Endothelial cell of umbilical vein (primary cell): Measurements from ENCODE around the gene BCL2. TPM values are rescaled to one million over a fixed set of nuclear protein-coding genes. Genes with fewer than 3 reads are reported as not detected.

Experiments used
- BruUV-seq: library from RNA; stranded (reverse); fragments of 400-500 nt; replicated peaks from 2 replicates; lab custom pipeline; 2021; lab: Mats Ljungman, UMichigan
- CTCF ChIA-PET: fragments of 300-600, 350-600 bp; sonication (Branson Sonifier 250); formaldehyde crosslinking; loops from one replicate; lab custom pipeline; 2021; ENCODE audit warnings: antibody characterized with exemption, inconsistent platforms; lab: Charles Lee
- POLR2A ChIA-PET: fragments of 300-600, 350-600 bp; sonication (Branson Sonifier 250); formaldehyde crosslinking; loops from one replicate; lab custom pipeline; 2021; ENCODE audit warnings: antibody characterized with exemption, inconsistent platforms; lab: Charles Lee
- DNase-seq: peaks from one replicate; pipeline ENCODE4 v3.0.0-alpha.2; 2011; ENCODE audit warnings: low read depth, low spot score
- FAIRE-seq: peaks from 2 replicates; lab custom pipeline; 2011; peaks lifted over from hg19 to GRCh38; lab: Jason Lieb, UNC
- H2AFZ ChIP-seq: 2 replicates; pipeline ENCODE4 v1.6.0; 2012; ENCODE audit warnings: low read depth, low read length, control low read depth, inconsistent platforms
- H3K27ac ChIP-seq: 2 replicates; pipeline ENCODE4 v1.5.1; 2011; ENCODE audit warnings: low read depth, mild to moderate bottlenecking, control low read depth, low read length, moderate library complexity; ENCODE audit not compliant: insufficient read depth
- H3K27me3 ChIP-seq, 2 experiments: 2 replicates each; pipeline versions ENCODE4 v1.6.0 to v1.6.1; 2011; ENCODE audit warnings: low read length in 2 of 2, mixed read lengths in 1 of 2; ENCODE audit not compliant: control insufficient read depth in 2 of 2, insufficient read depth in 2 of 2
- H3K36me3 ChIP-seq, 2 experiments: 2 replicates in 1 of 2; 3 replicates in 1 of 2; pipeline ENCODE4 v1.5.1; 2011; ENCODE audit warnings: low read length in 2 of 2, mild to moderate bottlenecking in 1 of 2, moderate library complexity in 1 of 2; ENCODE audit not compliant: control insufficient read depth in 2 of 2, insufficient read depth in 2 of 2; ENCODE audit errors: extremely low read depth in 1 of 2
- H3K4me1 ChIP-seq: 3 replicates; pipeline ENCODE4 v1.5.1; 2011; ENCODE audit warnings: mild to moderate bottlenecking, low read length; ENCODE audit not compliant: control insufficient read depth, insufficient read depth; ENCODE audit errors: extremely low read depth
- H3K4me2 ChIP-seq: 2 replicates; pipeline ENCODE4 v1.6.1; 2011; ENCODE audit warnings: low read length, control low read depth, mixed read lengths; ENCODE audit not compliant: insufficient read depth
- H3K4me3 ChIP-seq, 3 experiments: fragments of 200-600 bp in 1 of 3; sonication (generic), shearing (Covaris generic) in 1 of 3; replicated peaks in 1 of 3; 2 replicates each; pipeline ENCODE4 v1.5.1; 2011 to 2016; ENCODE audit warnings: control low read depth in 3 of 3, low read length in 3 of 3, mild to moderate bottlenecking in 2 of 3, inconsistent platforms in 1 of 3, low read depth in 1 of 3, moderate library complexity in 1 of 3; ENCODE audit not compliant: insufficient read depth in 1 of 3
- H3K79me2 ChIP-seq: 2 replicates; pipeline ENCODE4 v1.6.0; 2012; ENCODE audit warnings: low read length, inconsistent platforms; ENCODE audit not compliant: control insufficient read depth, insufficient read depth
- H3K9ac ChIP-seq: replicated peaks from 2 replicates; pipeline ENCODE3; 2011; ENCODE audit warnings: low read length, control low read depth; ENCODE audit not compliant: insufficient read depth; ENCODE audit errors: extremely low read depth
- H3K9me1 ChIP-seq: replicated peaks from 3 replicates; pipeline ENCODE4 v1.6.0; 2011; ENCODE audit warnings: mild to moderate bottlenecking, low read length; ENCODE audit not compliant: control insufficient read depth, insufficient read depth; ENCODE audit errors: extremely low read depth
- H3K9me3 ChIP-seq: replicated peaks from 2 replicates; pipeline ENCODE4 v1.5.1; 2012; ENCODE audit warnings: low read length, inconsistent platforms; ENCODE audit not compliant: control insufficient read depth, insufficient read depth
- H4K20me1 ChIP-seq: replicated peaks from 2 replicates; pipeline ENCODE3; 2011; ENCODE audit warnings: mild to moderate bottlenecking, low read length; ENCODE audit not compliant: control insufficient read depth, insufficient read depth; ENCODE audit errors: extremely low read depth
- EZH2 ChIP-seq: IDR thresholded peaks from 2 replicates; pipeline ENCODE4 v1.6.1; 2012; ENCODE audit warnings: borderline replicate concordance, low read depth, mild to moderate bottlenecking, moderate library complexity, low read length, inconsistent platforms; ENCODE audit not compliant: severe bottlenecking
- FOS ChIP-seq: IDR thresholded peaks from 2 replicates; pipeline ENCODE4 v1.6.1; 2011; ENCODE audit warnings: mild to moderate bottlenecking, low read length, moderate library complexity, borderline replicate concordance; ENCODE audit not compliant: insufficient read depth
- GATA2 ChIP-seq: IDR thresholded peaks from 2 replicates; pipeline ENCODE4 v1.7.0; 2011; ENCODE audit warnings: low read depth, mild to moderate bottlenecking, moderate library complexity, mixed read lengths, low read length; ENCODE audit not compliant: insufficient read length, insufficient read depth
- JUN ChIP-seq: IDR thresholded peaks from 2 replicates; pipeline ENCODE4 v1.6.1; 2011; ENCODE audit warnings: borderline replicate concordance, low read depth; ENCODE audit not compliant: insufficient read length, insufficient read depth
- MYC ChIP-seq: IDR thresholded peaks from one replicate; pipeline ENCODE4 v1.6.1; 2011; ENCODE audit warnings: mild to moderate bottlenecking, low read depth, low read length
- POLR2A ChIP-seq: IDR thresholded peaks from 2 replicates; pipeline ENCODE4 v1.6.1; 2012; ENCODE audit warnings: low read depth, mild to moderate bottlenecking, control low read depth, low read length
- POLR2AphosphoS5 ChIP-seq: IDR thresholded peaks from 2 replicates; pipeline ENCODE4 v1.6.1; 2012; ENCODE audit warnings: low read depth, mild to moderate bottlenecking, control low read depth, low read length, moderate library complexity; ENCODE audit not compliant: insufficient read depth
- dilution Hi-C: fragments of 300-500 bp; cut with MboI; formaldehyde crosslinking; loops from one replicate; pipeline ENCODE4 v1.15.0; 2019; ENCODE audit warnings: low sequenced_read_pairs; ENCODE audit not compliant: extremely low pct_ligation_motif_present
- intact Hi-C: fragments of 100-400 bp; cut with micrococcal nuclease; formaldehyde crosslinking; loops from one replicate; pipeline ENCODE4 v1.10.0; 2022
- polyA plus RNA-seq, 4 experiments: library from polyadenylated mRNA; depleted of rRNA in 3 of 4; stranded (reverse) in 3 of 4; unstranded in 1 of 4; fragments of >200 nt; gene quantifications; 2 replicates each; pipeline versions ENCODE4 v1.2.1 to v1.2.3, GENCODE V29; 2011 to 2012; ENCODE audit warnings: missing spikeins in 1 of 4
- total RNA-seq: library from RNA; stranded (reverse); gene quantifications from 2 replicates; pipeline ENCODE4 v1.2.3, GENCODE V29; 2021
- TF ChIP-seq, protein P1 (sequence below), 2 donors: IDR thresholded peaks; 1 replicate in 1 of 2; 2 replicates in 1 of 2; pipeline ENCODE4 v1.5.1; 2011; ENCODE audit warnings: low read length in 2 of 2, mild to moderate bottlenecking in 2 of 2, moderate library complexity in 2 of 2, control low read depth in 1 of 2, inconsistent platforms in 1 of 2, low read depth in 1 of 2; ENCODE audit not compliant: insufficient read depth in 1 of 2; ENCODE audit errors: extremely low read depth in 1 of 2
- TF ChIP-seq, protein P2 (sequence below): IDR thresholded peaks from 2 replicates; pipeline ENCODE4 v1.6.1; 2011; ENCODE audit not compliant: insufficient read depth, insufficient read length

BCL2 gene
- total and polyA plus RNA-seq, 2 donors (not counting 3 experiments of a cell fraction or from before 2014, with no cell fraction given) = 0.35 to 5.0 TPM

DNA sequence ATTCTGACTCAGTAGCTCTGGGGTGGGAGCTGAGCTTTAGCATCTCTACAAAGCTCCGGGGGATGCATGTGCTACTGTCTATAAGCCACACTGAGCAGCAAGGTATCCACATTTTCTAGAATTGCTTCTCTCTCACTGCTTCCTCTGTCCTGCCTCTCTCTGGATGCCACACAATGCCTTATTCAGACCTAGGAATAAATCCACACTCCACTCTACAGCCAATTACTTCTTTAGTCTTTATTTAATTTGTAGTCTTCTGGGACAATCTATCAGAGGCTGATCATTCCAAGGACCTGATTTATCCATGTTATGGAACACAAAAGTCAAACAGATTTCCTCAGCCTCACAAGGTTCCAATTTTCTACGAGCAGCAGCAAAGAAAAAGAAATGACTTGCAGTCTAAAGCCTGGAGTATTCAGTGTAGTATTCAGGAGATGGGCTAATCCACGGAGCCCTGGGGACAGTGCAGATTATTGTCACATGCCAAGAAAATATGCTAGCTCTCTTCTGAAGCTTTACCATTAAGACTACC is 4.4 kb downstream of the BCL2 start:
- Histone ChIP-seq H3K9me1 (no peaks in the 10 kb centered on the region), H3K4me2 (no peak overlapping the region), H3K27ac (no peak overlapping the region), H3K79me2 (no peaks in the 10 kb centered on the region), H3K4me3 (no peak overlapping the region), H2AFZ (no peak overlapping the region), H3K9me3 (no peaks in the 10 kb centered on the region), H3K4me1 (peaks cover 14% of the 10 kb centered on the region), H3K9ac (no peak overlapping the region), H3K36me3 (no peaks in the 10 kb centered on the region), H4K20me1 (no peaks in the 10 kb centered on the region), H3K27me3 (peaks cover 0 to 9% of the 10 kb centered on the region in 2 experiments)
- dilution Hi-C loops (no loop called here), intact Hi-C loops (loop anchor here (10.0 kb wide), 1 partner anchor 720 kb away; no protein-coding TSS in a partner anchor)
- BruUV-seq = no TSS peak
- FAIRE-seq (no peak), DNase-seq (no peak)
- no peak for TF ChIP-seq FOS
- no peak for TF ChIP-seq GATA2
- TF ChIP-seq, protein P1, sequence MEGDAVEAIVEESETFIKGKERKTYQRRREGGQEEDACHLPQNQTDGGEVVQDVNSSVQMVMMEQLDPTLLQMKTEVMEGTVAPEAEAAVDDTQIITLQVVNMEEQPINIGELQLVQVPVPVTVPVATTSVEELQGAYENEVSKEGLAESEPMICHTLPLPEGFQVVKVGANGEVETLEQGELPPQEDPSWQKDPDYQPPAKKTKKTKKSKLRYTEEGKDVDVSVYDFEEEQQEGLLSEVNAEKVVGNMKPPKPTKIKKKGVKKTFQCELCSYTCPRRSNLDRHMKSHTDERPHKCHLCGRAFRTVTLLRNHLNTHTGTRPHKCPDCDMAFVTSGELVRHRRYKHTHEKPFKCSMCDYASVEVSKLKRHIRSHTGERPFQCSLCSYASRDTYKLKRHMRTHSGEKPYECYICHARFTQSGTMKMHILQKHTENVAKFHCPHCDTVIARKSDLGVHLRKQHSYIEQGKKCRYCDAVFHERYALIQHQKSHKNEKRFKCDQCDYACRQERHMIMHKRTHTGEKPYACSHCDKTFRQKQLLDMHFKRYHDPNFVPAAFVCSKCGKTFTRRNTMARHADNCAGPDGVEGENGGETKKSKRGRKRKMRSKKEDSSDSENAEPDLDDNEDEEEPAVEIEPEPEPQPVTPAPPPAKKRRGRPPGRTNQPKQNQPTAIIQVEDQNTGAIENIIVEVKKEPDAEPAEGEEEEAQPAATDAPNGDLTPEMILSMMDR (IDR thresholded peaks at IDR 0.05; ENCODE audit: extremely low read depth in 1 of 2, insufficient read depth in 1 of 2, low read depth in 1 of 2, low read length in 2 of 2) = no peak
- TF ChIP-seq JUN = no peak
- no peak for TF ChIP-seq EZH2
- TF ChIP-seq, protein P2, sequence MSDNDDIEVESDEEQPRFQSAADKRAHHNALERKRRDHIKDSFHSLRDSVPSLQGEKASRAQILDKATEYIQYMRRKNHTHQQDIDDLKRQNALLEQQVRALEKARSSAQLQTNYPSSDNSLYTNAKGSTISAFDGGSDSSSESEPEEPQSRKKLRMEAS = no peak
- TF ChIP-seq POLR2A = no peak
- TF ChIP-seq MYC = no peak
- no peak for TF ChIP-seq POLR2AphosphoS5
- POLR2A ChIA-PET = no interaction called here
- CTCF ChIA-PET = interaction anchor here (1.0 to 1.5 kb wide), 3 partner anchors 8 to 299 kb away, joined by 3 to 10 read pairs (median 5); no protein-coding TSS in a partner anchor
